IPS-15b (cell line): ENCODE measurements around the gene SHANK1.
"Not testable (repeated sequence)": the region's sequence is repeated elsewhere in the genome, so short reads cannot be mapped to it uniquely, and the experiment has no call there.

Experiments used
- H3K27me3 ChIP-seq: one replicate; pipeline ENCODE4 v1.6.1; 2013; ENCODE audit warnings: low read length; ENCODE audit not compliant: control insufficient read depth, insufficient read depth
- H3K36me3 ChIP-seq: one replicate; pipeline ENCODE4 v1.6.1; 2013; ENCODE audit warnings: low read length; ENCODE audit not compliant: control insufficient read depth, insufficient read depth
- H3K4me1 ChIP-seq: one replicate; pipeline ENCODE4 v1.6.1; 2013; ENCODE audit warnings: mild to moderate bottlenecking, low read length; ENCODE audit not compliant: control insufficient read depth, insufficient read depth
- H3K4me3 ChIP-seq: one replicate; pipeline ENCODE4 v1.5.1; 2013; ENCODE audit warnings: low read depth, low read length
- H3K9ac ChIP-seq: one replicate; pipeline ENCODE4 v1.6.1; 2013; ENCODE audit warnings: low read depth, mild to moderate bottlenecking, low read length
- H3K9me3 ChIP-seq: one replicate; pipeline ENCODE4 v1.6.1; 2013; ENCODE audit warnings: mild to moderate bottlenecking, low read length; ENCODE audit not compliant: control insufficient read depth, insufficient read depth

The SHANK1 gene

GRCh38 chr19:50749490-50749889 is 29.9 kb upstream of the SHANK1 start:
- Histone ChIP-seq H3K4me1 (no peaks in the 10 kb centered on the region), H3K9me3 (no peaks in the 10 kb centered on the region), H3K4me3 (no peak overlapping the region), H3K27me3 (no peaks in the 10 kb centered on the region), H3K9ac (no peak overlapping the region), H3K36me3 (no peaks in the 10 kb centered on the region)

- H3K4me3 ChIP-seq, H3K9me3 ChIP-seq, H3K27me3 ChIP-seq, H3K36me3 ChIP-seq, H3K4me1 ChIP-seq, H3K9ac ChIP-seq: not testable (repeated sequence)
Observed at GRCh38 chr19:50747141-50747540, 27.5 kb upstream of the SHANK1 start.

GRCh38 chr19:50745221-50745620 is 25.6 kb upstream of the SHANK1 start:
- Histone ChIP-seq H3K27me3 (no peaks in the 10 kb centered on the region), H3K4me3 (no peak overlapping the region)

GRCh38 chr19:50743537-50743936 is 23.9 kb upstream of the SHANK1 start:
- Histone ChIP-seq H3K27me3 (peaks cover 6% of the 10 kb centered on the region), H3K36me3 (no peaks in the 10 kb centered on the region), H3K4me1 (no peaks in the 10 kb centered on the region), H3K4me3 (no peak overlapping the region), H3K9me3 (no peaks in the 10 kb centered on the region), H3K9ac (no peak overlapping the region)

More at GRCh38 chr19:50745221-50745620, 25.6 kb upstream of the SHANK1 start:
- no peak overlapping the region for H3K9ac ChIP-seq
- H3K36me3 ChIP-seq, result no peaks in the 10 kb centered on the region
- no peaks in the 10 kb centered on the region for H3K4me1 ChIP-seq
- no peaks in the 10 kb centered on the region for H3K9me3 ChIP-seq

- no peak overlapping the region for H3K4me3 ChIP-seq
- peaks cover 6% of the 10 kb centered on the region for H3K27me3 ChIP-seq
- no peak overlapping the region for H3K9ac ChIP-seq
- no peaks in the 10 kb centered on the region for H3K4me1 ChIP-seq
- H3K9me3 ChIP-seq, result no peaks in the 10 kb centered on the region
- H3K36me3 ChIP-seq, result no peaks in the 10 kb centered on the region
Observed at GRCh38 chr19:50741179-50741933, 21.8 kb upstream of the SHANK1 start.

GRCh38 chr19:50739914-50740426 is 20.4 kb upstream of the SHANK1 start:
- H3K9me3 ChIP-seq, result no peaks in the 10 kb centered on the region
- H3K36me3 ChIP-seq, result no peaks in the 10 kb centered on the region
- no peaks in the 10 kb centered on the region for H3K4me1 ChIP-seq
- peaks cover 6% of the 10 kb centered on the region for H3K27me3 ChIP-seq
- H3K9ac ChIP-seq, result no peak overlapping the region
- H3K4me3 ChIP-seq, result no peak overlapping the region

GRCh38 chr19:50739132-50739913 is 19.7 kb upstream of the SHANK1 start:
- H3K4me1 ChIP-seq, result no peaks in the 10 kb centered on the region
- H3K9ac ChIP-seq, result no peak overlapping the region
- no peak overlapping the region for H3K4me3 ChIP-seq
- H3K27me3 ChIP-seq, result peaks cover 6% of the 10 kb centered on the region
- no peaks in the 10 kb centered on the region for H3K9me3 ChIP-seq
- H3K36me3 ChIP-seq, result no peaks in the 10 kb centered on the region

- H3K4me3 ChIP-seq, result no peak overlapping the region
- H3K4me1 ChIP-seq, result no peaks in the 10 kb centered on the region
- no peak overlapping the region for H3K9ac ChIP-seq
- no peaks in the 10 kb centered on the region for H3K9me3 ChIP-seq
- H3K36me3 ChIP-seq, result no peaks in the 10 kb centered on the region
- peaks cover 6% of the 10 kb centered on the region for H3K27me3 ChIP-seq
Observed at GRCh38 chr19:50736338-50736737, 16.7 kb upstream of the SHANK1 start.

- no peak overlapping the region for H3K4me3 ChIP-seq
- no peaks in the 10 kb centered on the region for H3K4me1 ChIP-seq
- H3K36me3 ChIP-seq, result no peaks in the 10 kb centered on the region
- H3K27me3 ChIP-seq, result peaks cover 6% of the 10 kb centered on the region
- H3K9ac ChIP-seq, result no peak overlapping the region
- H3K9me3 ChIP-seq, result no peaks in the 10 kb centered on the region
Observed at GRCh38 chr19:50735869-50736268, 16.3 kb upstream of the SHANK1 start.

- Histone ChIP-seq H3K36me3 (no peaks in the 10 kb centered on the region), H3K4me1 (peaks cover 2% of the 10 kb centered on the region), H3K27me3 (peaks cover 26% of the 10 kb centered on the region), H3K4me3 (no peak overlapping the region), H3K9me3 (no peaks in the 10 kb centered on the region), H3K9ac (no peak overlapping the region)
Observed at GRCh38 chr19:50729894-50730293, 10.3 kb upstream of the SHANK1 start.

- peak overlapping the region; percentile 3 for H3K9ac ChIP-seq
- peak overlapping the region; percentile 60 for H3K4me3 ChIP-seq
- peaks cover 6% of the 10 kb centered on the region for H3K4me1 ChIP-seq
- peaks cover 37% of the 10 kb centered on the region for H3K27me3 ChIP-seq
- H3K9me3 ChIP-seq, result no peaks in the 10 kb centered on the region
- H3K36me3 ChIP-seq, result no peaks in the 10 kb centered on the region
Observed at GRCh38 chr19:50728084-50728737, 8.6 kb upstream of the SHANK1 start.
